ENCODE results near the gene GRIP1. TPM values are rescaled to one million over a fixed set of nuclear protein-coding genes. Genes with fewer than 3 reads are reported as not detected.

GRIP1 gene
- total and polyA plus RNA-seq, 10 of the 15 experiments (the other 5 are each of a cell fraction or from before 2014, with no cell fraction given): 0.05 to 0.85 (median 0.50) TPM; not detected in 7

GRCh38 chr12:66314278-66314677 is 364.6 kb downstream of the GRIP1 start:
- H3K4me1 ChIP-seq (ENCODE audit: control insufficient read depth, insufficient read depth, low read length): no peaks in the 10 kb centered on the region

GRCh38 chr12:66312189-66312588 is 366.7 kb downstream of the GRIP1 start:
- Histone ChIP-seq H3K27ac (ENCODE audit: control insufficient read depth, insufficient read depth) (no peak overlapping the region), H3K36me3 (ENCODE audit: control insufficient read depth in 2 of 2, insufficient read depth in 2 of 2, low read length in 1 of 2) (peaks cover 0 to 16% of the 10 kb centered on the region in 2 experiments; a peak in 1 of 4 replicates), H3K9ac (ENCODE audit: control insufficient read depth, insufficient read depth, low read length) (no peak overlapping the region), H3K4me1 (ENCODE audit: control insufficient read depth, insufficient read depth, low read length) (no peaks in the 10 kb centered on the region), H2AFZ (ENCODE audit: control insufficient read depth, low read depth, low read length) (no peak overlapping the region), H3K27me3 (replicated peaks in 1 of 2; ENCODE audit: control insufficient read depth in 2 of 2, insufficient read depth in 2 of 2, low read length in 1 of 2) (no peaks in the 10 kb centered on the region), H3K79me2 (ENCODE audit: control insufficient read depth, insufficient read depth, low read length) (peaks cover 5% of the 10 kb centered on the region), H3K9me3 (replicated peaks; ENCODE audit: control insufficient read depth, insufficient read depth, low read length) (no peaks in the 10 kb centered on the region), H3K4me3 (no peak overlapping the region), H4K20me1 (ENCODE audit: control insufficient read depth, insufficient read depth) (no peaks in the 10 kb centered on the region), H3K4me2 (ENCODE audit: control insufficient read depth, insufficient read depth) (no peak overlapping the region; the same call in 1 of the 2 replicates)
- ATAC-seq: peak; percentile 51
- no TSS peak for BruUV-seq (replicated peaks)
- 57% methylated on average over 1 of the region's 1 CpG for WGBS (ENCODE audit: insufficient coverage, insufficient replicate concordance, low lambda C conversion rate, missing lambda C conversion rate)
- DNase-seq (ENCODE audit: low read depth, low spot score): no peak
- ChIA-PET SMC1A (ENCODE audit: uncharacterized antibody, unreplicated experiment) (interaction anchor here (0.8 kb wide), 1 partner anchor 33 kb away, joined by 3 read pairs; no protein-coding TSS in a partner anchor), CTCF (interaction anchor here (0.9 kb wide), 1 partner anchor 40 kb away, joined by 3 read pairs; no protein-coding TSS in a partner anchor), POLR2A (interaction anchor here (0.6 to 1.6 kb wide), 2 partner anchors 10 to 1350 kb away, joined by 3 to 4 read pairs; partner anchors contain the start of gene HELB), RAD21 (ENCODE audit: unreplicated experiment) (interaction anchor here (0.8 to 0.9 kb wide), 2 partner anchors 9 to 10 kb away, joined by 3 read pairs; partner anchors contain the start of gene HELB)
- intact Hi-C loops (cut with micrococcal nuclease; ENCODE audit: unreplicated experiment) (no loop called here), in situ Hi-C loops (cut with MboI) (no loop called here)
- FAIRE-seq: peak; percentile 91
- TF ChIP-seq NRF1 (conservative IDR thresholded peaks at IDR 0.05; ENCODE audit: low read depth, low read length) (no peak), SMC3 (IDR thresholded peaks at IDR 0.05; ENCODE audit: borderline replicate concordance, low read length) (no peak), TCF7 (IDR thresholded peaks at IDR 0.05; ENCODE audit: borderline replicate concordance) (no peak), MYC (IDR thresholded peaks at IDR 0.05; ENCODE audit: insufficient read depth, insufficient read length, insufficient replicate concordance, low read length, severe bottlenecking) (no peak), MLLT1 (IDR thresholded peaks at IDR 0.05) (no peak), CEBPB (IDR thresholded peaks at IDR 0.05; ENCODE audit: borderline replicate concordance in 1 of 2, low read depth in 2 of 2, low read length in 2 of 2) (no peak)

More at GRCh38 chr12:66314278-66314677, 364.6 kb downstream of the GRIP1 start:
- Histone ChIP-seq H3K27ac (ENCODE audit: control insufficient read depth, insufficient read depth) (no peak overlapping the region), H3K36me3 (ENCODE audit: control insufficient read depth in 2 of 2, insufficient read depth in 2 of 2, low read length in 1 of 2) (peaks cover 0 to 16% of the 10 kb centered on the region in 2 experiments; a peak in 1 of 4 replicates), H3K27me3 (replicated peaks in 1 of 2; ENCODE audit: control insufficient read depth in 2 of 2, insufficient read depth in 2 of 2, low read length in 1 of 2) (no peaks in the 10 kb centered on the region), H3K79me2 (ENCODE audit: control insufficient read depth, insufficient read depth, low read length) (peaks cover 5% of the 10 kb centered on the region), H3K4me2 (ENCODE audit: control insufficient read depth, insufficient read depth) (0 out of 2 replicates have a peak overlapping the region, but pooled peaks have one; percentile 7), H3K4me3 (no peak overlapping the region), H2AFZ (ENCODE audit: control insufficient read depth, low read depth, low read length) (no peak overlapping the region), H4K20me1 (ENCODE audit: control insufficient read depth, insufficient read depth) (no peaks in the 10 kb centered on the region), H3K9me3 (replicated peaks; ENCODE audit: control insufficient read depth, insufficient read depth, low read length) (no peaks in the 10 kb centered on the region), H3K9ac (ENCODE audit: control insufficient read depth, insufficient read depth, low read length) (no peak overlapping the region)
- DNase-seq (ENCODE audit: low read depth, low spot score): no peak
- no TSS peak for BruUV-seq (replicated peaks)
- CTCF ChIA-PET: interaction anchor here (0.8 kb wide), 1 partner anchor 26 kb away, joined by 3 read pairs; no protein-coding TSS in a partner anchor
- POLR2A ChIA-PET: interaction anchor here (3.5 kb wide), 1 partner anchor 10 kb away, joined by 19 read pairs; the partner anchor contains the start of gene HELB
- no peak for ATAC-seq
- SMC1A ChIA-PET (ENCODE audit: uncharacterized antibody, unreplicated experiment): interaction anchor here (0.7 to 2.9 kb wide), 3 partner anchors 10 to 124 kb away, joined by 3 to 35 read pairs (median 4); partner anchors contain the start of gene HELB
- in situ Hi-C loops (cut with MboI): no loop called here
- TF ChIP-seq ZNF24 (IDR thresholded peaks at IDR 0.05) (no peak), FOXK2 (IDR thresholded peaks at IDR 0.05) (no peak), NFYA (IDR thresholded peaks at IDR 0.05; ENCODE audit: borderline replicate concordance, low read depth, low read length) (no peak), PAX5 (IDR thresholded peaks at IDR 0.05; ENCODE audit: borderline replicate concordance, low read depth, low read length) (no peak), EP300 (IDR thresholded peaks at IDR 0.05; ENCODE audit: borderline replicate concordance in 1 of 2, control insufficient read depth in 1 of 2, low read depth in 2 of 2, low read length in 2 of 2) (no peak), ZSCAN29 (IDR thresholded peaks at IDR 0.05) (no peak), BCL11A (IDR thresholded peaks at IDR 0.05; ENCODE audit: low read depth, low read length) (no peak), NFXL1 (IDR thresholded peaks at IDR 0.05; ENCODE audit: borderline replicate concordance) (no peak), SUPT20H (IDR thresholded peaks at IDR 0.05; ENCODE audit: borderline replicate concordance, control insufficient read depth, low read depth, low read length) (no peak), CHD1 (IDR thresholded peaks at IDR 0.05; ENCODE audit: low read depth, low read length) (no peak), YY1 (IDR thresholded peaks at IDR 0.05; ENCODE audit: low read depth, low read length) (no peak), RBBP5 (conservative IDR thresholded peaks at IDR 0.05) (no peak), SREBF2 (IDR thresholded peaks at IDR 0.05; ENCODE audit: low read length) (no peak), CBX3 (IDR thresholded peaks at IDR 0.05; ENCODE audit: borderline replicate concordance, low read depth) (no peak), CHD4 (IDR thresholded peaks at IDR 0.05) (no peak)
- RAD21 ChIA-PET (ENCODE audit: unreplicated experiment): interaction anchor here (0.7 to 1.2 kb wide), 5 partner anchors 10 to 144 kb away, joined by 3 to 4 read pairs (median 3); partner anchors contain the start of gene HELB
- peak; percentile 59 for FAIRE-seq
- intact Hi-C loops (cut with micrococcal nuclease; ENCODE audit: unreplicated experiment): no loop called here

Data from GM12878 (cell line).